Measurements from ENCODE around the gene PCDHB9.
"Not testable (repeated sequence)": the region's sequence is repeated elsewhere in the genome, so short reads cannot be mapped to it uniquely, and the experiment has no call there.

The PCDHB9 gene

DNA sequence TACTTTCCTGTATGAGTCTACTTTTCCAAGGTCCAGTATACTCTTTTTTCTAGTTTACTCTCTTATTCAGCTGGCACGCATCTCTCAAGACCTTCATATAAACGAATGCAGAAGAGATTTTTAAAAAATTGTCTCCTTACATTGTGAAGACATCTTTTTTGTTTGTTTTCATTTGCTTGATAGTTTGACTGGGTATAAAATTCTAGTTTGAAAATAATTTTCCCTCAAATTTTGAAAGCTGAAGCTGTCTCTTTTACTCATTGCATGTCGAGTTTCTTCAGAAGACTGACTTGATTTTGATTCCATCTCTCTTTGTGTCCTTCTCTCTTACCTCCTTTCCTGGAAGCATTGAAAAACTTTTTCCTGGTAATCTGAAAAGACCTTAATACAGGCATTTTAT, 9.4 kb downstream of the PCDHB9 start:
- H3K9me3 ChIP-seq (ENCODE audit: severe bottlenecking), result peaks cover 20% of the 10 kb centered on the region
- TF ChIP-seq, protein P1, sequence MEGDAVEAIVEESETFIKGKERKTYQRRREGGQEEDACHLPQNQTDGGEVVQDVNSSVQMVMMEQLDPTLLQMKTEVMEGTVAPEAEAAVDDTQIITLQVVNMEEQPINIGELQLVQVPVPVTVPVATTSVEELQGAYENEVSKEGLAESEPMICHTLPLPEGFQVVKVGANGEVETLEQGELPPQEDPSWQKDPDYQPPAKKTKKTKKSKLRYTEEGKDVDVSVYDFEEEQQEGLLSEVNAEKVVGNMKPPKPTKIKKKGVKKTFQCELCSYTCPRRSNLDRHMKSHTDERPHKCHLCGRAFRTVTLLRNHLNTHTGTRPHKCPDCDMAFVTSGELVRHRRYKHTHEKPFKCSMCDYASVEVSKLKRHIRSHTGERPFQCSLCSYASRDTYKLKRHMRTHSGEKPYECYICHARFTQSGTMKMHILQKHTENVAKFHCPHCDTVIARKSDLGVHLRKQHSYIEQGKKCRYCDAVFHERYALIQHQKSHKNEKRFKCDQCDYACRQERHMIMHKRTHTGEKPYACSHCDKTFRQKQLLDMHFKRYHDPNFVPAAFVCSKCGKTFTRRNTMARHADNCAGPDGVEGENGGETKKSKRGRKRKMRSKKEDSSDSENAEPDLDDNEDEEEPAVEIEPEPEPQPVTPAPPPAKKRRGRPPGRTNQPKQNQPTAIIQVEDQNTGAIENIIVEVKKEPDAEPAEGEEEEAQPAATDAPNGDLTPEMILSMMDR (IDR thresholded peaks at IDR 0.05; ENCODE audit: low read depth, low read length), result no peak
- H3K4me3 ChIP-seq (ENCODE audit: low read depth, low read length), result no peak overlapping the region
- peaks cover 5% of the 10 kb centered on the region; the same call in 1 of the 2 replicates for H3K36me3 ChIP-seq
- DNase-seq, result no peak
- no peaks in the 10 kb centered on the region for H3K27me3 ChIP-seq (ENCODE audit: insufficient read depth, low read depth, severe bottlenecking)
- H3K27ac ChIP-seq, result no peak overlapping the region

DNA sequence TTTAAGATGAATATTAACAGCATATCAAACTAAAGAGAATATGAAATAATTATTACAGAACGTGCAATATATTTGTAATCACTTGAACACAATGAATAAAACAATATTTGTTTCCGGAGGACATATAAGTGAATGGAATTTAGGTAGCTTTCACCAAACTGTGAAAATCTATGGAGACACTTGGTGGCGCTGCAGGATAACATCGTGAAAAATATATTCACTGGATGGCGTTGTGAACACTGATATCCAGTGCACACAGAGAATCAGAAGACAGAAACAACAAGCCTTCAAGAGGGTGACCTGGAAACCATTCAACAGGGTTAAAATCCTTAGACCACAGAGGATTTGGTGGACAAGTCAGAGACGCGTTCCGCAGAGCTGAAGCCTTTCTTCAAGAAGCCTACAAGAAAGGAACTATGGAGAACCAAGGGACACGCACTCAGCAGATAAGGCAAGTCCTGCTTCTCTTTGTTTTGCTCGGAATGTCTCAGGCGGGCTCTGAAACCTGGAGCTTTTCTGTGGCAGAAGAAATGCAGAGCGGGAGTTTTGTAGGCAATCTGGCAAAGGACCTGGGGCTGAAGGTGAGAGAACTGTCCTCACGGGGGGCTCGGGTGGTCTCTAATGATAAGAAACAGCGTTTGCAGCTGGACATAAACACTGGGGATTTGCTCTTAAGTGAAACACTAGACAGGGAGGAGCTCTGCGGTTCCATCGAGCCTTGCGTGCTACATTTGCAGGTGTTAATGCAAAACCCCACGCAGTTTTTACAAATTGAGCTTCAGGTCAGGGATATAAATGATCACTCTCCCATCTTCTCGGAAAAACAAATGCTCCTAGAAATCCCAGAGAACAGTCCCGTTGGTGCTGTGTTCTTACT, 12.6 kb downstream of the PCDHB9 start, which contains the start of gene PCDHB11:
Gene PCDHB11, plus strand, starts transcription at position 269 of the 877 bp plus-strand sequence. Its CDS starts 148 bp downstream, at position 417.
- peaks cover 22% of the 10 kb centered on the region for H3K9me3 ChIP-seq (ENCODE audit: severe bottlenecking)
- H3K27me3 ChIP-seq (ENCODE audit: insufficient read depth, low read depth, severe bottlenecking), result no peaks in the 10 kb centered on the region
- peaks cover 18% of the 10 kb centered on the region for H3K36me3 ChIP-seq
- peak within 1 kb of the TSS; percentile 77 for H3K4me3 ChIP-seq (ENCODE audit: low read depth, low read length)
- TF ChIP-seq, protein P1 (IDR thresholded peaks at IDR 0.05; ENCODE audit: low read depth, low read length), result peak; percentile 49
- DNase-seq, result peak; percentile 69
- H3K27ac ChIP-seq, result peak within 1 kb of the TSS; percentile 82

DNA sequence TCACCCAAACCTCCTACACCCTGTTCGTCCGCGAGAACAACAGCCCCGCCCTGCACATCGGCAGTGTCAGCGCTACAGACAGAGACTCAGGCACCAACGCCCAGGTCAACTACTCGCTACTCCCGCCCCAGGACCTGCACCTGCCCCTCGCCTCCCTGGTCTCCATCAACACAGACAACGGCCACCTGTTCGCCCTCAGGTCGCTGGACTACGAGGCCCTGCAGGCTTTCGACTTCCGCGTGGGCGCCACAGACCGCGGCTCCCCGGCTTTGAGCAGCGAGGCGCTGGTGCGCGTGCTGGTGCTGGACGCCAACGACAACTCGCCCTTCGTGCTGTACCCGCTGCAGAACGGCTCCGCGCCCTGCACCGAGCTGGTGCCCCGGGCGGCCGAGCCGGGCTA, 14.2 kb downstream of the PCDHB9 start:
- Histone ChIP-seq H3K9me3 (ENCODE audit: severe bottlenecking) (peaks cover 22% of the 10 kb centered on the region), H3K36me3 (peaks cover 18% of the 10 kb centered on the region)
- DNase-seq; H3K27me3 ChIP-seq (ENCODE audit: insufficient read depth, low read depth, severe bottlenecking); H3K4me3 ChIP-seq (ENCODE audit: low read depth, low read length); H3K27ac ChIP-seq: not testable (repeated sequence)

- H3K36me3 ChIP-seq, result peaks cover 18% of the 10 kb centered on the region
- DNase-seq; H3K4me3 ChIP-seq (ENCODE audit: low read depth, low read length); H3K27me3 ChIP-seq (ENCODE audit: insufficient read depth, low read depth, severe bottlenecking); H3K27ac ChIP-seq: not testable (repeated sequence)
- peaks cover 16% of the 10 kb centered on the region for H3K9me3 ChIP-seq (ENCODE audit: severe bottlenecking)
Measured at GRCh38 chr5:141201646-141202045, 14.7 kb downstream of the PCDHB9 start.

DNA sequence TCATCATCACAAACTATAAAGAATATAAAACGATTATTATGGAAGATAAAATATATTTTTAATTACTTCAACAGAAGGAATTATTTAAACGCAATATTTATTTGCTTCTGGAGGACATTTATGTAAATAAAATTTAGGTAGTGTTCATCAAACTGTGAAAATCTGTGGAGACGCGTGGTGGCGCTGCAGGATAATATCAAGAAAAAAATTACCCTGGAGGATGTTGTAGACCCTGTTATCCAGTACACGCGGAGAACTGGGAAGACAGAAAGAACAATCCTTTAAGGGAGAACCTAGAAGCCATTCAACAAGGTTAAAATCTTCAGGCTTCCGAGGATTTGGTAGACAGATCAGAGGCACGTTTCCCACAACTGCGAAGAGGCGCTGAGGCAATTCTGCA, 21.5 kb downstream of the PCDHB9 start, which contains the start of gene PCDHB12:
Gene PCDHB12, plus strand, starts transcription at position 242 of the 400 bp plus-strand sequence. CDS start 189 bp downstream, outside the sequence.
- Histone ChIP-seq H3K27ac (no peak within 1 kb of the TSS), H3K9me3 (ENCODE audit: severe bottlenecking) (no peaks in the 10 kb centered on the region), H3K36me3 (peaks cover 5% of the 10 kb centered on the region), H3K4me3 (ENCODE audit: low read depth, low read length) (no peak within 1 kb of the TSS), H3K27me3 (ENCODE audit: insufficient read depth, low read depth, severe bottlenecking) (no peaks in the 10 kb centered on the region)
- TF ChIP-seq, protein P1 (IDR thresholded peaks at IDR 0.05; ENCODE audit: low read depth, low read length), result no peak
- no peak for DNase-seq

DNA sequence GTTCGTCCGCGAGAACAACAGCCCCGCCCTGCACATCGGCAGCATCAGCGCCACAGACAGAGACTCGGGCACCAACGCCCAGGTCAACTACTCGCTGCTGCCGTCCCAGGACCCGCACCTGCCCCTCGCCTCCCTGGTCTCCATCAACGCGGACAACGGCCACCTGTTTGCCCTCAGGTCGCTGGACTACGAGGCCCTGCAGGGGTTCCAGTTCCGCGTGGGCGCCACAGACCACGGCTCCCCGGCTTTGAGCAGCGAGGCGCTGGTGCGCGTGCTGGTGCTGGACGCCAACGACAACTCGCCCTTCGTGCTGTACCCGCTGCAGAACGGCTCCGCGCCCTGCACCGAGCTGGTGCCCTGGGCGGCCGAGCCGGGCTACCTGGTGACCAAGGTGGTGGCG, 23.3 kb downstream of the PCDHB9 start:
- not testable (repeated sequence) for H3K27ac ChIP-seq; DNase-seq; H3K27me3 ChIP-seq (ENCODE audit: insufficient read depth, low read depth, severe bottlenecking); H3K9me3 ChIP-seq (ENCODE audit: severe bottlenecking); H3K36me3 ChIP-seq; H3K4me3 ChIP-seq (ENCODE audit: low read depth, low read length)

DNA sequence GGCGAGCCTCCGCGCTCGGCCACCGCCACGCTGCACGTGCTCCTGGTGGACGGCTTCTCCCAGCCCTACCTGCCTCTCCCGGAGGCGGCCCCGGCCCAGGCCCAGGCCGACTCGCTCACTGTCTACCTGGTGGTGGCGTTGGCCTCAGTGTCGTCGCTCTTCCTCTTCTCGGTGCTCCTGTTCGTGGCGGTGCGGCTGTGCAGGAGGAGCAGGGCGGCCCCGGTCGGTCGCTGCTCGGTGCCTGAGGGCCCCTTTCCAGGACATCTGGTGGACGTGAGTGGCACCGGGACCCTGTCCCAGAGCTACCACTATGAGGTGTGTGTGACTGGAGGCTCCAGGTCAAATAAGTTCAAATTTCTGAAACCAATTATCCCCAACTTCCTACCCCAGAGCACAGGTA, 23.9 kb downstream of the PCDHB9 start:
- not testable (repeated sequence) for H3K36me3 ChIP-seq; H3K27ac ChIP-seq; H3K9me3 ChIP-seq (ENCODE audit: severe bottlenecking); DNase-seq; H3K4me3 ChIP-seq (ENCODE audit: low read depth, low read length); H3K27me3 ChIP-seq (ENCODE audit: insufficient read depth, low read depth, severe bottlenecking)

- H3K27me3 ChIP-seq (ENCODE audit: insufficient read depth, low read depth, severe bottlenecking); H3K36me3 ChIP-seq; H3K4me3 ChIP-seq (ENCODE audit: low read depth, low read length); H3K9me3 ChIP-seq (ENCODE audit: severe bottlenecking); DNase-seq; H3K27ac ChIP-seq: not testable (repeated sequence)
Measured at GRCh38 chr5:141213656-141214339, 26.8 kb downstream of the PCDHB9 start, which contains the start of gene PCDHB13. TSS of gene PCDHB13 (plus strand) at chr5:141213919. CDS start at chr5:141214124, 205 bp downstream.

- DNase-seq; H3K36me3 ChIP-seq; H3K27me3 ChIP-seq (ENCODE audit: insufficient read depth, low read depth, severe bottlenecking); H3K4me3 ChIP-seq (ENCODE audit: low read depth, low read length); H3K9me3 ChIP-seq (ENCODE audit: severe bottlenecking); H3K27ac ChIP-seq: not testable (repeated sequence)
Measured at GRCh38 chr5:141214583-141214982, 27.6 kb downstream of the PCDHB9 start.

GRCh38 chr5:141215504-141215903, 28.5 kb downstream of the PCDHB9 start:
- not testable (repeated sequence) for H3K27me3 ChIP-seq (ENCODE audit: insufficient read depth, low read depth, severe bottlenecking); H3K36me3 ChIP-seq; H3K27ac ChIP-seq; DNase-seq; H3K4me3 ChIP-seq (ENCODE audit: low read depth, low read length); H3K9me3 ChIP-seq (ENCODE audit: severe bottlenecking)

DNA sequence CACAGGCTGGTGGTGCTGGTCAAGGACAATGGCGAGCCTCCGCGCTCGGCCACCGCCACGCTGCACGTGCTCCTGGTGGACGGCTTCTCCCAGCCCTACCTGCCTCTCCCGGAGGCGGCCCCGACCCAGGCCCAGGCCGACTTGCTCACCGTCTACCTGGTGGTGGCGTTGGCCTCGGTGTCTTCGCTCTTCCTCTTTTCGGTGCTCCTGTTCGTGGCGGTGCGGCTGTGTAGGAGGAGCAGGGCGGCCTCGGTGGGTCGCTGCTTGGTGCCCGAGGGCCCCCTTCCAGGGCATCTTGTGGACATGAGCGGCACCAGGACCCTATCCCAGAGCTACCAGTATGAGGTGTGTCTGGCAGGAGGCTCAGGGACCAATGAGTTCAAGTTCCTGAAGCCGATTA, 29.1 kb downstream of the PCDHB9 start:
- not testable (repeated sequence) for H3K9me3 ChIP-seq (ENCODE audit: severe bottlenecking); DNase-seq; H3K27ac ChIP-seq; H3K27me3 ChIP-seq (ENCODE audit: insufficient read depth, low read depth, severe bottlenecking); H3K36me3 ChIP-seq; H3K4me3 ChIP-seq (ENCODE audit: low read depth, low read length)

Data from WERI-Rb-1 (cell line).